HepG2 (cell line): ENCODE results near the gene FNDC10. TPM values are rescaled to one million over a fixed set of nuclear protein-coding genes. Genes with fewer than 3 reads are reported as not detected.
A peak's percentile ranks its signal among the peaks of the same experiment; 100 is the strongest.

Experiments
- CAMTA2 ChIP-seq: sonication (generic); formaldehyde crosslinking; IDR thresholded peaks from 2 replicates; pipeline ENCODE4 v1.4.0; 2020; ENCODE audit warnings: mild to moderate bottlenecking, missing genetic modification reagents, borderline replicate concordance
- CBFB ChIP-seq: sonication (generic); formaldehyde crosslinking; IDR thresholded peaks from 2 replicates; pipeline ENCODE4 v1.4.0; 2020; ENCODE audit warnings: missing genetic modification reagents
- CREM ChIP-seq, 2 experiments: sonication (generic) in 1 of 2; formaldehyde crosslinking in 1 of 2; IDR thresholded peaks; 2 replicates each; pipeline versions ENCODE4 v1.4.0 to v1.6.1; 2016 to 2020; ENCODE audit warnings: antibody characterized with exemption in 1 of 2, mild to moderate bottlenecking in 1 of 2, missing genetic modification reagents in 1 of 2
- ETV5 ChIP-seq: IDR thresholded peaks from 2 replicates; pipeline ENCODE4 v1.6.1; 2018; ENCODE audit warnings: missing biosample characterization, missing genetic modification reagents, inconsistent platforms, borderline replicate concordance
- FOSL2 ChIP-seq: sonication (generic); formaldehyde crosslinking; IDR thresholded peaks from 2 replicates; pipeline ENCODE4 v1.4.0; 2020; ENCODE audit warnings: missing genetic modification reagents
- GTF2F1 ChIP-seq: fragments of 150-350 bp; IDR thresholded peaks from 2 replicates; pipeline ENCODE4 v1.6.1; 2014; ENCODE audit warnings: low read length
- MLLT10 ChIP-seq: sonication (generic); formaldehyde crosslinking; IDR thresholded peaks from 2 replicates; pipeline ENCODE4 v1.4.0; 2020; ENCODE audit warnings: missing genetic modification reagents
- MXI1 ChIP-seq: IDR thresholded peaks from 3 replicates; pipeline ENCODE4 v1.6.1; 2012; ENCODE audit warnings: low read depth, low read length, inconsistent platforms, borderline replicate concordance
- NFIC ChIP-seq: IDR thresholded peaks from 2 replicates; pipeline ENCODE4 v1.6.1; 2012; ENCODE audit warnings: mild to moderate bottlenecking, low read length, inconsistent platforms
- NR2F6 ChIP-seq, 2 experiments: IDR thresholded peaks; 2 replicates each; pipeline ENCODE4 v1.6.1; 2016; ENCODE audit warnings: antibody characterized with exemption in 1 of 2, mild to moderate bottlenecking in 1 of 2
- ONECUT2 ChIP-seq: sonication (generic); formaldehyde crosslinking; IDR thresholded peaks from 2 replicates; pipeline ENCODE4 v1.4.0; 2020; ENCODE audit warnings: missing genetic modification reagents
- PCBP2 ChIP-seq: fragments of 200-400 bp; formaldehyde crosslinking; optimal IDR thresholded peaks from 2 replicates; pipeline ENCODE3; 2018; ENCODE audit warnings: low read length, low read depth; ENCODE audit not compliant: poor library complexity, severe bottlenecking
- RFXANK ChIP-seq: IDR thresholded peaks from 2 replicates; pipeline ENCODE4 v1.6.1; 2016
- SALL1 ChIP-seq: sonication (generic); formaldehyde crosslinking; IDR thresholded peaks from 2 replicates; pipeline ENCODE4 v1.8.0; 2022; ENCODE audit warnings: mild to moderate bottlenecking, missing genetic modification reagents
- SMAD9 ChIP-seq: sonication (generic); formaldehyde crosslinking; IDR thresholded peaks from 2 replicates; pipeline ENCODE4 v1.5.1; 2020; ENCODE audit warnings: mild to moderate bottlenecking, missing genetic modification reagents
- SP5 ChIP-seq: IDR thresholded peaks from 2 replicates; pipeline ENCODE4 v1.6.1; 2016; ENCODE audit warnings: low read depth, borderline replicate concordance
- SYNCRIP ChIP-seq: fragments of 200-400 bp; formaldehyde crosslinking; IDR thresholded peaks from 2 replicates; pipeline ENCODE4 v1.6.1; 2018; ENCODE audit warnings: mild to moderate bottlenecking, low read depth, low read length; ENCODE audit not compliant: insufficient read depth
- TCF12 ChIP-seq, 2 experiments: fragments of 450-650 bp in 1 of 2; sonication (generic) in 1 of 2; formaldehyde crosslinking in 1 of 2; IDR thresholded peaks; 2 replicates each; pipeline versions ENCODE4 v1.6.1 to v1.8.0; 2017 to 2022; ENCODE audit warnings: antibody characterized with exemption in 1 of 2, mild to moderate bottlenecking in 1 of 2, missing genetic modification reagents in 1 of 2, moderate library complexity in 1 of 2
- TOE1 ChIP-seq: sonication (generic); formaldehyde crosslinking; IDR thresholded peaks from 2 replicates; pipeline ENCODE4 v1.4.0; 2020; ENCODE audit warnings: mild to moderate bottlenecking, missing genetic modification reagents
- ZNF337 ChIP-seq: sonication (generic); formaldehyde crosslinking; IDR thresholded peaks from 2 replicates; pipeline ENCODE4 v1.5.1; 2020; ENCODE audit warnings: missing genetic modification reagents, low read depth, mild to moderate bottlenecking, borderline replicate concordance
- ZNF343 ChIP-seq: sonication (generic); formaldehyde crosslinking; IDR thresholded peaks from 2 replicates; pipeline ENCODE4 v1.4.0; 2020; ENCODE audit warnings: mild to moderate bottlenecking, missing genetic modification reagents
- ZNF619 ChIP-seq: sonication (generic); formaldehyde crosslinking; IDR thresholded peaks from 2 replicates; pipeline ENCODE4 v1.4.0; 2020; ENCODE audit warnings: mild to moderate bottlenecking, missing genetic modification reagents
- ZNF737 ChIP-seq: sonication (generic); formaldehyde crosslinking; IDR thresholded peaks from 2 replicates; pipeline ENCODE4 v1.5.0; 2020; ENCODE audit warnings: missing genetic modification reagents, mild to moderate bottlenecking, borderline replicate concordance
- ZNF788 ChIP-seq: sonication (generic); formaldehyde crosslinking; IDR thresholded peaks from 2 replicates; pipeline ENCODE4 v1.5.0; 2020; ENCODE audit warnings: mild to moderate bottlenecking, missing genetic modification reagents, borderline replicate concordance
- polyA plus RNA-seq, 8 experiments: library from polyadenylated mRNA; depleted of rRNA in 3 of 8; stranded (reverse) in 7 of 8; unstranded in 1 of 8; fragments of >200 nt; fragmentation: Illumina TruSeq in 4 of 8; extraction: Trizol in 4 of 8; gene quantifications; 2 replicates each; pipeline versions ENCODE4 v1.2.1 to v1.2.3, GENCODE V29; 2011 to 2016; ENCODE audit warnings: low read depth in 4 of 8, missing spikeins in 1 of 8, mixed read lengths in 1 of 8; ENCODE audit not compliant: insufficient read depth in 1 of 8
- total RNA-seq, 5 experiments: library from RNA; depleted of rRNA; stranded (reverse); fragments of >200 nt; fragmentation: Illumina TruSeq; extraction: Trizol; gene quantifications; 2 replicates each; pipeline ENCODE4 v1.2.3, GENCODE V29; 2016; ENCODE audit warnings: low read depth in 1 of 5
- TF ChIP-seq, protein P1 (sequence below): IDR thresholded peaks from 2 replicates; pipeline ENCODE4 v1.6.1; 2016; ENCODE audit warnings: missing compliant biosample characterization, missing genetic modification reagents, borderline replicate concordance
- TF ChIP-seq, protein P2 (sequence below): sonication (generic); formaldehyde crosslinking; IDR thresholded peaks from 2 replicates; pipeline ENCODE4 v1.8.0; 2022; ENCODE audit warnings: missing genetic modification reagents, mild to moderate bottlenecking, borderline replicate concordance
- TF ChIP-seq, protein P3 (sequence below): sonication (generic); formaldehyde crosslinking; IDR thresholded peaks from 2 replicates; pipeline ENCODE4 v1.4.0; 2020; ENCODE audit warnings: missing genetic modification reagents; ENCODE audit errors: not compliant biosample characterization

Gene FNDC10
- total and polyA plus RNA-seq, 2 of the 13 experiments (the other 11 are each of a cell fraction or from before 2014, with no cell fraction given) = 2.2 to 2.5 TPM

DNA sequence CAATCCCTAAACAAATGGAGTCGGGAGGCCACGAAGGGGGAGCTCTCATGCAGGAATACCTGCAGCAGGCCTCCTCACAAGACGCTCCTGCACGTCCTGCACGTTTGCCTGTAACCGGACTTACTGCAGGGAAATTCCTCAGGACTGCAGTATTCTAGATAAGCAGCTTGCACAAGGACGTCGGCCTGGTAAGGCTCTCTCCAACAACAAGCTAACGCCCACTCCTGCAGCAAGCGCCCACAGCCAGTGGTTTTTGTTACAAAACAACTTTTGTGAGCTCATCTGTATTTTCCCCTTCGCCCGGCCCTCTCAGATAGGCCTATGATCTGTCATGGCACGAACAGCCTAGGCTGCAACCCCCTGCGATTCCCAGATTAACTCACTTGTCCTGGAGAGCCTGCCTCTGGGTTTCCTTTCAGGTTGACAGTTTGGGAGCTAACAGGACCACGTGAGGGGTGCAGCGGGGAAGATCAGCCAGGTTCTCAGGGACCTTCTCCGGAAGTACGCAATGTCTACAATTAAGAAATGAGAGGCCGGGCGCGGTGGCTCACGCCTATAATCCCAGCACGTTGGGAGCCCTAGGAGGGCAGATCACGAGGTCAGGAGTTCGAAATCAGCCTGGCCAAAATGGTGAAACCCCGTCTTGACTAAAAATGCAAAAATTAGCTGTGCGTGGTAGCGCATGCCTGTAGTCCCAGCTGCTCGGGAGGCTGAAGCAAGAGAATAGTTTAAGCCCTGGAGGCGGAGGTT is 14.4 kb upstream of the FNDC10 start (continued):
- TF ChIP-seq ZNF788 (CRISPR knock-in tag) (no peak), TCF12 (IDR thresholded peaks at IDR 0.05) (no peak), TCF12 (CRISPR knock-in tag; IDR thresholded peaks at IDR 0.05) (no peak; the same call in 1 of the 2 replicates), SALL1 (CRISPR knock-in tag) (peak; percentile 24), SMAD9 (CRISPR knock-in tag) (no peak), NFIC (no peak), MXI1 (peak; percentile 57; the same call in 1 of the 3 replicates), GTF2F1 (no peak), MLLT10 (CRISPR knock-in tag) (no peak), ZNF343 (CRISPR knock-in tag) (no peak), FOSL2 (no peak), RFXANK (CRISPR knock-in tag) (no peak), NR2F6 (IDR thresholded peaks at IDR 0.05) (no peak), NR2F6 (CRISPR knock-in tag; IDR thresholded peaks at IDR 0.05) (no peak), ZNF337 (CRISPR knock-in tag) (no peak), ZNF737 (no peak), CBFB (CRISPR knock-in tag) (no peak), TOE1 (CRISPR knock-in tag) (no peak), CREM (IDR thresholded peaks at IDR 0.05) (no peak; the same call in 1 of the 2 replicates), CREM (CRISPR knock-in tag; IDR thresholded peaks at IDR 0.05) (no peak), ZNF619 (CRISPR knock-in tag) (no peak), SP5 (CRISPR knock-in tag) (no peak), PCBP2 (no peak), SYNCRIP (no peak), ONECUT2 (CRISPR knock-in tag) (no peak), ETV5 (CRISPR knock-in tag) (no peak), CAMTA2 (CRISPR knock-in tag) (no peak)
- TF ChIP-seq, protein P1, sequence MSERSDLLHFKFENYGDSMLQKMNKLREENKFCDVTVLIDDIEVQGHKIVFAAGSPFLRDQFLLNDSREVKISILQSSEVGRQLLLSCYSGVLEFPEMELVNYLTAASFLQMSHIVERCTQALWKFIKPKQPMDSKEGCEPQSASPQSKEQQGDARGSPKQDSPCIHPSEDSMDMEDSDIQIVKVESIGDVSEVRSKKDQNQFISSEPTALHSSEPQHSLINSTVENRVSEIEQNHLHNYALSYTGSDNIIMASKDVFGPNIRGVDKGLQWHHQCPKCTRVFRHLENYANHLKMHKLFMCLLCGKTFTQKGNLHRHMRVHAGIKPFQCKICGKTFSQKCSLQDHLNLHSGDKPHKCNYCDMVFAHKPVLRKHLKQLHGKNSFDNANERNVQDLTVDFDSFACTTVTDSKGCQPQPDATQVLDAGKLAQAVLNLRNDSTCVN (CRISPR knock-in tag) = no peak
- TF ChIP-seq, protein P2, sequence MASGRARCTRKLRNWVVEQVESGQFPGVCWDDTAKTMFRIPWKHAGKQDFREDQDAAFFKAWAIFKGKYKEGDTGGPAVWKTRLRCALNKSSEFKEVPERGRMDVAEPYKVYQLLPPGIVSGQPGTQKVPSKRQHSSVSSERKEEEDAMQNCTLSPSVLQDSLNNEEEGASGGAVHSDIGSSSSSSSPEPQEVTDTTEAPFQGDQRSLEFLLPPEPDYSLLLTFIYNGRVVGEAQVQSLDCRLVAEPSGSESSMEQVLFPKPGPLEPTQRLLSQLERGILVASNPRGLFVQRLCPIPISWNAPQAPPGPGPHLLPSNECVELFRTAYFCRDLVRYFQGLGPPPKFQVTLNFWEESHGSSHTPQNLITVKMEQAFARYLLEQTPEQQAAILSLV (CRISPR knock-in tag) = no peak
- TF ChIP-seq, protein P3, sequence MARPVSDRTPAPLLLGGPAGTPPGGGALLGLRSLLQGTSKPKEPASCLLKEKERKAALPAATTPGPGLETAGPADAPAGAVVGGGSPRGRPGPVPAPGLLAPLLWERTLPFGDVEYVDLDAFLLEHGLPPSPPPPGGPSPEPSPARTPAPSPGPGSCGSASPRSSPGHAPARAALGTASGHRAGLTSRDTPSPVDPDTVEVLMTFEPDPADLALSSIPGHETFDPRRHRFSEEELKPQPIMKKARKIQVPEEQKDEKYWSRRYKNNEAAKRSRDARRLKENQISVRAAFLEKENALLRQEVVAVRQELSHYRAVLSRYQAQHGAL = no peak
